Body of pancreas (tissue), 4 donors: Measurements from ENCODE around the gene CRYBB2.
"Not testable (repeated sequence)": the region's sequence is repeated elsewhere in the genome, so short reads cannot be mapped to it uniquely, and the experiment has no call there.

Experiments
- POLR2A ChIP-seq, 3 donors: fragments of 450-650 bp; IDR thresholded peaks; one replicate each; pipeline ENCODE4 v1.6.1; 2016; ENCODE audit warnings: antibody characterized with exemption in 3 of 3, mild to moderate bottlenecking in 2 of 3
- TF ChIP-seq, protein P1 (sequence below), 7 experiments: fragments of 450-650 bp in 4 of 7; fragments of 200-600 bp in 3 of 7; sonication (generic) in 3 of 7; IDR thresholded peaks; one replicate each; pipeline ENCODE4 v1.5.1; 2016 to 2019; ENCODE audit warnings: antibody characterized with exemption in 7 of 7

DNA sequence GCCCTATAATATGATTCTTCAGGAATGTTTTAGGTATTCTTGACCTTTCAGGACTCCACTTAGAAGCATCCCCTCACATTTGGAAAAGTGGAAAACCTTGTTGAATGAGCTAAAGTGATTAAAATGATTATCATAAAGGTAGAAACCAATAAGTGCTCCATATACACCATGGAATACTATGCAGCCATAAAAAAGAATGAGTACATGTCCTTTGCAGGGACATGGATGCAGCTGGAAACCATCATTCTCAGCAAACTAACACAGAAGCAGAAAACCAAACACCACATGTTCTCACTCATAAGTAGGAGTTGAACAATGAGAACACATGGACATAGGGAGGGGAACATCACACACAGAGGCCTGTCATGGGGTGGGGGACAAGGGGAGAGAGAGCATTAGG is 14.3 kb downstream of the CRYBB2 start:
- TF ChIP-seq, protein P1, sequence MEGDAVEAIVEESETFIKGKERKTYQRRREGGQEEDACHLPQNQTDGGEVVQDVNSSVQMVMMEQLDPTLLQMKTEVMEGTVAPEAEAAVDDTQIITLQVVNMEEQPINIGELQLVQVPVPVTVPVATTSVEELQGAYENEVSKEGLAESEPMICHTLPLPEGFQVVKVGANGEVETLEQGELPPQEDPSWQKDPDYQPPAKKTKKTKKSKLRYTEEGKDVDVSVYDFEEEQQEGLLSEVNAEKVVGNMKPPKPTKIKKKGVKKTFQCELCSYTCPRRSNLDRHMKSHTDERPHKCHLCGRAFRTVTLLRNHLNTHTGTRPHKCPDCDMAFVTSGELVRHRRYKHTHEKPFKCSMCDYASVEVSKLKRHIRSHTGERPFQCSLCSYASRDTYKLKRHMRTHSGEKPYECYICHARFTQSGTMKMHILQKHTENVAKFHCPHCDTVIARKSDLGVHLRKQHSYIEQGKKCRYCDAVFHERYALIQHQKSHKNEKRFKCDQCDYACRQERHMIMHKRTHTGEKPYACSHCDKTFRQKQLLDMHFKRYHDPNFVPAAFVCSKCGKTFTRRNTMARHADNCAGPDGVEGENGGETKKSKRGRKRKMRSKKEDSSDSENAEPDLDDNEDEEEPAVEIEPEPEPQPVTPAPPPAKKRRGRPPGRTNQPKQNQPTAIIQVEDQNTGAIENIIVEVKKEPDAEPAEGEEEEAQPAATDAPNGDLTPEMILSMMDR (IDR thresholded peaks at IDR 0.05) = not testable (repeated sequence)
- TF ChIP-seq POLR2A (IDR thresholded peaks at IDR 0.05) = not testable (repeated sequence)
